LNCaP clone FGC (cell line): ENCODE measurements around the gene OLIG2.

ENCODE experiments used
- DNase-seq: peaks from one replicate; pipeline ENCODE4 v3.0.0-alpha.2; 2011; ENCODE audit warnings: low read depth
- H3K4me3 ChIP-seq: 2 replicates; pipeline ENCODE4 v1.5.1; 2011; ENCODE audit warnings: mild to moderate bottlenecking, low read depth, low read length, control low read depth
- CTCF ChIP-seq: IDR thresholded peaks from 2 replicates; pipeline ENCODE4 v1.5.1; 2012; ENCODE audit warnings: mild to moderate bottlenecking; ENCODE audit not compliant: control insufficient read depth, insufficient read depth; ENCODE audit errors: extremely low read depth

Gene OLIG2

GRCh38 chr21:33028287-33028670, 2.5 kb downstream of the OLIG2 start:
- no peak for TF ChIP-seq CTCF
- no peak overlapping the region for H3K4me3 ChIP-seq
- no peak for DNase-seq

GRCh38 chr21:33028773-33029384, 3.1 kb downstream of the OLIG2 start:
- no peak overlapping the region for H3K4me3 ChIP-seq
- no peak for DNase-seq
- no peak for TF ChIP-seq CTCF

- no peak for DNase-seq
- TF ChIP-seq CTCF = no peak
- H3K4me3 ChIP-seq = no peak overlapping the region
Observed at GRCh38 chr21:33029385-33029921, 3.7 kb downstream of the OLIG2 start.

GRCh38 chr21:33029975-33030461, 4.3 kb downstream of the OLIG2 start:
- TF ChIP-seq CTCF = no peak
- no peak overlapping the region for H3K4me3 ChIP-seq
- DNase-seq = no peak

- no peak overlapping the region for H3K4me3 ChIP-seq
- no peak for TF ChIP-seq CTCF
- no peak for DNase-seq
Observed at GRCh38 chr21:33030633-33031032, 4.9 kb downstream of the OLIG2 start.

GRCh38 chr21:33031152-33031911, 5.6 kb downstream of the OLIG2 start:
- no peak for TF ChIP-seq CTCF
- no peak for DNase-seq
- H3K4me3 ChIP-seq = no peak overlapping the region
